Heart right ventricle (tissue), 16 donors: ENCODE measurements around the gene UTF1. TPM values are rescaled to one million over a fixed set of nuclear protein-coding genes. Genes with fewer than 3 reads are reported as not detected.
"Not testable (repeated sequence)": the region's sequence is repeated elsewhere in the genome, so short reads cannot be mapped to it uniquely, and the experiment has no call there.

ENCODE experiments used
- ATAC-seq, 8 donors: fragments of 200-7000 bp; cut with Tn5 transposase; one replicate each; pipeline ENCODE4 v1.9.1; 2020; ENCODE audit warnings: mild to moderate bottlenecking in 8 of 8, moderate library complexity in 8 of 8, moderate number of reproducible peaks in 1 of 8
- DNase-seq, 2 donors: peaks; one replicate each; pipeline ENCODE4 v3.0.0-alpha.2; 2020
- H3K27ac ChIP-seq, 10 donors: fragments of 200-600 bp; sonication (generic) in 2 of 10; one replicate each; pipeline versions ENCODE4 v1.5.0 to v1.8.0; 2020 to 2022; ENCODE audit warnings: mild to moderate bottlenecking in 3 of 10
- H3K27me3 ChIP-seq, 7 donors: fragments of 200-600 bp; one replicate each; pipeline ENCODE4 v1.8.0; 2021 to 2022; ENCODE audit warnings: mild to moderate bottlenecking in 2 of 7
- H3K36me3 ChIP-seq, 9 donors: fragments of 200-600 bp; sonication (generic) in 1 of 9; one replicate each; pipeline versions ENCODE4 v1.5.0 to v1.8.0; 2020 to 2022; ENCODE audit warnings: mild to moderate bottlenecking in 2 of 9
- H3K4me1 ChIP-seq, 9 donors: fragments of 200-600 bp; sonication (generic) in 1 of 9; one replicate each; pipeline versions ENCODE4 v1.5.0 to v1.8.0; 2020 to 2022; ENCODE audit warnings: mild to moderate bottlenecking in 4 of 9
- H3K4me3 ChIP-seq, 10 donors: fragments of 200-600 bp; sonication (generic) in 2 of 10; one replicate each; pipeline versions ENCODE4 v1.5.0 to v1.8.0; 2020 to 2022; ENCODE audit warnings: mild to moderate bottlenecking in 7 of 10, moderate library complexity in 2 of 10
- H3K9me3 ChIP-seq, 11 donors: fragments of 200-600 bp in 10 of 11; sonication (generic) in 2 of 11; one replicate each; pipeline versions ENCODE4 v1.5.0 to v1.8.0; 2013 to 2022; ENCODE audit warnings: mild to moderate bottlenecking in 2 of 11, control low read depth in 1 of 11, moderate library complexity in 1 of 11
- CTCF ChIP-seq, 9 donors: fragments of 200-600 bp; sonication (generic) in 2 of 9; IDR thresholded peaks; one replicate each; pipeline versions ENCODE4 v1.5.0 to v1.8.0; 2021 to 2022; ENCODE audit warnings: antibody characterized with exemption in 9 of 9, mild to moderate bottlenecking in 5 of 9, moderate library complexity in 1 of 9
- WGBS, 2 donors: extraction: QIAGEN DNeasy Blood & Tissue Kit; methylation state at CpG; one replicate each; pipeline ENCODE4 v1.1.7; 2013; ENCODE audit warnings: inconsistent platforms in 1 of 2; 5-methylcytosine and 5-hydroxymethylcytosine counted together
- intact Hi-C, 10 donors: fragments of 100-400 bp; cut with DNase I; formaldehyde crosslinking; loops; one replicate each; pipeline versions ENCODE4 v1.11.1 to v1.14.2; 2022
- polyA plus RNA-seq, 2 donors: library from polyadenylated mRNA; stranded (reverse); fragments of 200-250 nt; gene quantifications; one replicate each; pipeline ENCODE4 v1.2.3, GENCODE V29; 2013
- total RNA-seq, 10 donors: library from RNA; stranded (reverse); fragmentation: NEBNext Ultra II Directional in 3 of 10; extraction: Animal tissue kit (Norgen Biotek cat#: 25700) in 3 of 10; gene quantifications; one replicate each; pipeline versions ENCODE4 v1.2.1 to v1.2.4, GENCODE V29; 2021 to 2023
- donor health status: Arrhythmogenic right ventricular cardiomyopathy.
- donor health status: ischemic (EF 13 %, LVEDD 7.1; RV severe dilation, severe dysfunction).
- donor health status: healthy with polysubstance abuse.
- donor health status: DM: no; HTN: yes; CAD: no.
- donor health status: DM: no; HTN: no; CAD: no.
- donor health status: ischemic (EF 25% LVEDD 6.9; RV normal size, moderate dysfunction).
- donor health status: ischemic (EF 25% LVEDD 5.7; RV mildly dilated, moderate dysfunction).
- donor health status: healthy.
- donor health status: DM: yes; HTN: yes; CAD: no.
- donor health status: Ischemic cardiomyopathy.
- donor health status: ischemic (EF 35%, LVEDD 5.7; RV mildly dilated, moderate dysfunction).
- donor health status: nonischemic (EF 11% LVEDD 7.7; RV severe dilation, severe dysfunction).
- donor health status: DM: yes; HTN: yes; CAD: no.
- donor health status: PGD.
- donor health status: ischemic (EF 29% LVEDD 5.4; RV normal size, mild dysfunction).
- donor health status: nonischemic (EF 23%, LVEDD 6.1; RV moderate dilation, normal function).

UTF1 gene
- total and polyA plus RNA-seq, 12 donors, result not detected

GRCh38 chr10:133229265-133230043 is 563 bp upstream of the UTF1 start:
- no peak overlapping the region for H3K27ac ChIP-seq
- ATAC-seq (no peak), DNase-seq (no peak)
- no peaks in the 10 kb centered on the region for H3K9me3 ChIP-seq
- peaks cover 14 to 98% (median 96%) of the 10 kb centered on the region in 7 donors for H3K27me3 ChIP-seq
- TF ChIP-seq CTCF (IDR thresholded peaks at IDR 0.05), result no peak
- no peak overlapping the region for H3K4me3 ChIP-seq
- 5% methylated on average over 58 of the region's 58 CpGs for WGBS, 2 donors
- H3K4me1 ChIP-seq, result peaks cover 0 to 6% (median 0%) of the 10 kb centered on the region in 9 donors
- H3K36me3 ChIP-seq, result no peaks in the 10 kb centered on the region
- intact Hi-C loops, result no loop called here

GRCh38 chr10:133230387-133231195 is 574 bp downstream of the UTF1 start:
- DNase-seq (peak in 1 of 2 donors; percentile 38), ATAC-seq (no peak)
- no peak overlapping the region for H3K27ac ChIP-seq
- peaks cover 0 to 12% (median 3%) of the 10 kb centered on the region in 9 donors for H3K4me1 ChIP-seq
- peaks cover 19 to 97% (median 92%) of the 10 kb centered on the region in 7 donors for H3K27me3 ChIP-seq
- peak overlapping the region in 1 of 10 donors; percentile 12 for H3K4me3 ChIP-seq
- WGBS, 2 donors, result 1% methylated on average over 70 to 121 of the region's 122 CpGs
- no peak for TF ChIP-seq CTCF (IDR thresholded peaks at IDR 0.05)
- H3K9me3 ChIP-seq, result no peaks in the 10 kb centered on the region
- H3K36me3 ChIP-seq, result no peaks in the 10 kb centered on the region
- intact Hi-C loops, result no loop called here

GRCh38 chr10:133231244-133231945 is 1.4 kb downstream of the UTF1 start:
- TF ChIP-seq CTCF (IDR thresholded peaks at IDR 0.05), result no peak
- H3K9me3 ChIP-seq, result no peaks in the 10 kb centered on the region
- WGBS, 2 donors, result 19 to 23% methylated on average over 44 of the region's 44 CpGs
- intact Hi-C loops, result no loop called here
- H3K27ac ChIP-seq, result no peak overlapping the region
- no peaks in the 10 kb centered on the region for H3K36me3 ChIP-seq
- peaks cover 0 to 20% (median 4%) of the 10 kb centered on the region in 9 donors for H3K4me1 ChIP-seq
- peaks cover 27 to 97% (median 92%) of the 10 kb centered on the region in 7 donors for H3K27me3 ChIP-seq
- DNase-seq (no peak), ATAC-seq (no peak)
- no peak overlapping the region for H3K4me3 ChIP-seq

- Histone ChIP-seq H3K4me3 (no peak overlapping the region), H3K27ac (no peak overlapping the region), H3K9me3 (no peaks in the 10 kb centered on the region), H3K27me3 (peaks cover 34 to 97% (median 92%) of the 10 kb centered on the region in 7 donors), H3K4me1 (peaks cover 0 to 26% (median 11%) of the 10 kb centered on the region in 9 donors), H3K36me3 (no peaks in the 10 kb centered on the region)
- no peak for ATAC-seq
- intact Hi-C loops, result no loop called here
- DNase-seq, result no peak
- TF ChIP-seq CTCF (IDR thresholded peaks at IDR 0.05), result no peak
- 32 to 45% methylated on average over 11 of the region's 11 CpGs for WGBS, 2 donors
Measured at GRCh38 chr10:133231946-133232574, 2.0 kb downstream of the UTF1 start.

GRCh38 chr10:133234796-133235195 is 4.8 kb downstream of the UTF1 start:
- DNase-seq, intact Hi-C loops, H3K9me3 ChIP-seq, ATAC-seq, H3K36me3 ChIP-seq: not testable (repeated sequence)
- H3K27me3 ChIP-seq, result peaks cover 42 to 97% (median 92%) of the 10 kb centered on the region in 7 donors
- WGBS, 2 donors, result 53 to 62% methylated on average over 7 to 8 of the region's 10 CpGs
- H3K27ac ChIP-seq, result peak overlapping the region in 1 of 10 donors; percentile 85
- H3K4me3 ChIP-seq, result peak overlapping the region in 1 of 10 donors; percentile 51
- H3K4me1 ChIP-seq, result peaks cover 0 to 29% (median 22%) of the 10 kb centered on the region in 9 donors
